Mucosa of rectum (tissue), 2 donors: Measurements from ENCODE around the gene CCN2.

Source experiments
- H3K27ac ChIP-seq, 2 donors: one replicate each; pipeline ENCODE4 v1.7.0; 2013; ENCODE audit warnings: inconsistent platforms in 2 of 2, low read depth in 2 of 2, low read length in 2 of 2
- H3K27me3 ChIP-seq, 2 donors: one replicate each; pipeline ENCODE4 v1.7.0; 2013; ENCODE audit warnings: low read length in 2 of 2; ENCODE audit not compliant: control insufficient read depth in 2 of 2, insufficient read depth in 2 of 2
- H3K36me3 ChIP-seq, 2 donors: one replicate each; pipeline ENCODE4 v1.7.0; 2013; ENCODE audit warnings: low read length in 2 of 2; ENCODE audit not compliant: control insufficient read depth in 2 of 2, insufficient read depth in 2 of 2
- H3K4me1 ChIP-seq, 2 donors: one replicate each; pipeline ENCODE4 v1.7.0; 2013; ENCODE audit warnings: low read length in 2 of 2, mild to moderate bottlenecking in 1 of 2; ENCODE audit not compliant: control insufficient read depth in 2 of 2, insufficient read depth in 2 of 2
- H3K4me3 ChIP-seq, 2 donors: one replicate each; pipeline ENCODE4 v1.7.0; 2013; ENCODE audit warnings: low read length in 2 of 2
- H3K9ac ChIP-seq, 2 donors: one replicate each; pipeline ENCODE4 v1.7.0; 2013; ENCODE audit warnings: low read length in 2 of 2, low read depth in 1 of 2, mild to moderate bottlenecking in 1 of 2
- H3K9me3 ChIP-seq, 2 donors: one replicate each; pipeline ENCODE4 v1.7.0; 2013; ENCODE audit warnings: low read length in 2 of 2; ENCODE audit not compliant: control insufficient read depth in 2 of 2
- donor health status: healthy.
- donor health status: Normal muscosa, but diverticular disease.

The CCN2 gene

DNA sequence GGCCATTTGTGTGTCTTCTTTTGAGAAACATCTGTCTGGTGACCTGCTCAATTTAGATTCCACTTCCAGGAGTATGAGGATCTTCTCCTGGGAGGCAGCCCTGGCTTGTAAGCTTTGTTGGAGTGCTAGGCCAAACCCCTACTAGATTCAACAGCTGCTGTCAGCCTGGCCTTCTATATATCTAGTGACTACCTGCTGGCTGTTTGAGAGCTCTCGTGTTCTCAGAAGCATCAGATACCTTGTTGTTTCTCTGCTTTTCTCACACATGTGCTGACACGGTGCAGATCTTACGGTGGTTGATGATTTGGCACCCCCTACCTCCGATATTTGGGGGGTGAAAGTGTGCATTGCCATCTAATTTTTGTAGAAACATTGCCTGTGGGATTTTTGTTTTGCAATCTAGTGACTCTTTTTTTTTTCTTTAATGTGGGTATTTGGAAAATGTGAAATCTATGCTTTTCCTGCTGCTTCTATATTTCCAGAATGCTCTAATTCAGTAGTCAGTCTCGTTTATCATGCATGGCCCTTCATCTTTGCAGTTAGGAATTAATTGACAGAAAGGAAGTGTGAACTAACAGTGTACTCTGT, 4.7 kb downstream of the CCN2 start:
- H3K36me3 ChIP-seq = peaks cover 0 to 7% of the 10 kb centered on the region in 2 donors
- no peak overlapping the region for H3K27ac ChIP-seq

DNA sequence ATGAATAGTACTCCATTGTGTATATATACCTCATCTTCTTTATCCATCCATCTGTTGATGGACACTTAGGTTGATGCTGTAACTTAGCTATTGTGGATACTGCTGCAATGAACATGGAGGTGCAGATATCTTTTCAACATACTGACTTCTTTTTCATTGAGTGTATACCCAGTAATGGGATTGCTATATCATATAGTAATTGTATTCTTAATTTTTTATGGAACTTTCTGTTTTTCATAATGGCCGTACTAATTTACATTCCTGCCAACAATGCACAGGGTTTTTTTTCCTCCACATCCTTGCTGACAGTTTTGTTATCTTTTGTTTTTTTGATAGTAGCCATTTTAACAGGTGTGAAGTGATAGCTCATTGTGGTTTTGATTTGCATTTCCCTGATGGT, 5.2 kb downstream of the CCN2 start:
- H3K4me1 ChIP-seq = peaks cover 4 to 10% of the 10 kb centered on the region in 2 donors
- H3K27me3 ChIP-seq = no peaks in the 10 kb centered on the region
- no peak overlapping the region for H3K4me3 ChIP-seq
- no peak overlapping the region for H3K9ac ChIP-seq
- no peaks in the 10 kb centered on the region for H3K9me3 ChIP-seq
- peaks cover 0 to 7% of the 10 kb centered on the region in 2 donors for H3K36me3 ChIP-seq
- no peak overlapping the region for H3K27ac ChIP-seq

More for the DNA sequence above, 4.7 kb downstream of the CCN2 start:
- H3K4me1 ChIP-seq = peaks cover 4 to 10% of the 10 kb centered on the region in 2 donors
- H3K9ac ChIP-seq = no peak overlapping the region
- H3K27me3 ChIP-seq = no peaks in the 10 kb centered on the region
- H3K9me3 ChIP-seq = no peaks in the 10 kb centered on the region
- H3K4me3 ChIP-seq = no peak overlapping the region

DNA sequence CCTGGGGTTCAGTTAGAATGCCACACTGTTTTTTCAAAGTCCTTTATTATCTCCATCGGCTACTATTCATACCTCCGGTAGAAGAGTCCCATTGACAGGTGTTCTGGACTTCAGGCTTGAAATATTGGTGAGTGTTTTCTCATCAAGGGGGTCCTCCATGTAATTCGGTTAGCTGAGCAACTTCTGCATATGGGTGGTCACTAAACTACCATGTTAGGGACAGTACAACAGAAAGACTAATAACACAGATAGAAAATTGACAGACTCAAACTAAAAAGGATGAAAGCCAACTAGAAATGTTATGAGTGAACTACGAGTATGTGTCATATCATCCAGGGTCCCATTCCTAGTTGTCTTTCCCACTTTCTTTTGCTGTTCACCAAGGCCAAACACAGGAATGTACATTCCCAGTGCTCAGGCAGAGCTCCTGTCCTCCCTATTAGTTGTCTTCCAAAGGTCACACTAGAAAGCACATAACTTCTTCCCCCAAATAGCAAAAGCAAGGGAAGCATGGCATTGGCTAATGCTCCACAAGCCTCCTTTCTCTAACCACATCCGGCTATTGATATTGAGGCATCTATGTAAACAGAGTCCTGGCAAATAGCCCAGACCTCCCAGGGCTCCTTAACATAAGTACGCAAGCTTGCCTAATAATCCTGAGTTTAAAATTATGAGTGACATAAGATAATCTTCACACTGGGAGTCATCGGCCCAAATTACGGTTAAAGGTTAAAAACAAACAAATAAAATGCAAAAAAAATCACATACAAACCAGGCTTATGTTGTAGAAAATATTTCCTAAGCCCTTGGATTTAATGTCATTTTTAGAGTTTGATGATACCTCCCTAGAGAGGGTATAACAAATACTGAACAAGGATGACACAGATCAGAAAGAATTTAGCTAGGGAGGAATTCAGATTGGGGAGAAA, 13.2 kb downstream of the CCN2 start:
- Histone ChIP-seq H3K27me3 (no peaks in the 10 kb centered on the region), H3K9me3 (no peaks in the 10 kb centered on the region), H3K27ac (no peak overlapping the region), H3K4me1 (no peaks in the 10 kb centered on the region), H3K9ac (no peak overlapping the region), H3K4me3 (no peak overlapping the region), H3K36me3 (no peaks in the 10 kb centered on the region)

DNA sequence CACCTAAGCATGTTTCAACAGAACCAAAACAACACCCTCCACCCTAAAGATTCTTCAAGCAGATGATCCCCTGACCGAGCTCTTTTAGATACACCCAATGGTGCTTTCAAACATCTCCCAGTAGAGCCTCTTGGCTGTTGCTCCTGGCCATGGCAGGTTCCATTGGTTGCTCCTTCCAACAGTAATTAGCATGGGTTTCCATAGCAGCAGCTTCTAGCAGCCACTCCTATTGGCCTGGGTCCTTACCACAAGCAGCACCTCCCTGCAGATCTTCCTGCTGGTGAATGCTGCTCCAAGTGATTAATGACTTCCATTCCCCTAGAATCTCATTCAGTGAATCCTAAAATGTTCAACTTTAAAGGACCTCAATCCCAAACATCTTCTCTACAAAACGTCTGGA, 13.9 kb downstream of the CCN2 start:
- Histone ChIP-seq H3K4me1 (no peaks in the 10 kb centered on the region), H3K9ac (no peak overlapping the region), H3K4me3 (no peak overlapping the region), H3K36me3 (no peaks in the 10 kb centered on the region), H3K27me3 (no peaks in the 10 kb centered on the region), H3K9me3 (no peaks in the 10 kb centered on the region), H3K27ac (no peak overlapping the region)

DNA sequence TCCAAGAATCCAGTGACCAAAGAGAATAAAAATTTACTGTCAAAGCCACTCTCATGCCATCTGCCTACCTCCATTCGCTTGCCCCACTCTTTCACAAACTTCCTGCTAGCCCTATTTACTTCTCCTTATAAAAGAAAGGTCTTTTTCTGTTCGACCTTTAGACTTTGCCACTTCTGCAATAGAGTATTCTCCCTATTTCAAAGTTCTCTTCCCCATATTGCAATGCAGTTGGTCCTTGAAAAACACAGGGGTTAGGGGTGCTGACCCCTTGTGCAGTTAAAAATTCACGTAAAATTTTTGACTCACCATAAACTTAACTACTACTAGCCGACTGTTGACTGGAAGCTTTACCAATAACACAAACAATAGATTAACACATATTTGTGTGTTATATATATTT, 15.0 kb downstream of the CCN2 start:
- no peak overlapping the region for H3K4me3 ChIP-seq
- no peak overlapping the region for H3K27ac ChIP-seq
- H3K36me3 ChIP-seq = no peaks in the 10 kb centered on the region
- H3K9me3 ChIP-seq = no peaks in the 10 kb centered on the region
- H3K27me3 ChIP-seq = no peaks in the 10 kb centered on the region
- no peak overlapping the region for H3K9ac ChIP-seq
- no peaks in the 10 kb centered on the region for H3K4me1 ChIP-seq

DNA sequence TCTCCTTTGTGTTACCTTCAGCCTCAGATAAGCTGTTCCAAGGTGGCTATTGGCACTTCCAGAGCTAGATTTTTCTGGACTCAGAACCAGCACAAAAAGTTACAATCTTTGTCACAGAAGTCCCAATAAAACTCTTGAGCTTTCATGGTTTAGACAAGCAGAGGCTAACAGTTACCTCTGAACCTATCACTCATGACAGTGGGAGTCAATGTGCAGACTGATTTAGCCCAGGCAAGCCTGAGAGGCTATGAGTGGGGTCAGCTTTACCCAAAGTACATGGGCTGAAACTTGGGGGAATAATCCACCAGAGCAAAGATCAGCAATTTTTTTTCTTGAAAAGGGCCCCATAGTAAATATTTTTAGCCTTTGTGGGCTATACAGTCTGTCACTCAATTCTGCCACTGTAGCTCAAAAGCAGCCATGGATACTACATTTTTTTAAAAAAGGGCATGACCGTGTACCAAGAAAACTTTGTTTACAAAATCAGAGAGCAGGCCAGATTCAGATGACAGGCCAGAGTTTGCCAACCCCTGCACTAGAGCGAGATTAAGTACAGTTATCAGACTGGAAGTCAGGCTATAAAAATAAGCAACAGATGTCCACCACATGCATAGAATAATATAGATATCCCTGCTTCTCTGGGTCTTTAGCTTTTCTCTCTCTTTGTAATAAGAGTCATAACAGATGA, 20.0 kb downstream of the CCN2 start:
- no peak overlapping the region for H3K9ac ChIP-seq
- H3K9me3 ChIP-seq = no peaks in the 10 kb centered on the region
- H3K27ac ChIP-seq = no peak overlapping the region
- H3K4me1 ChIP-seq = no peaks in the 10 kb centered on the region
- no peaks in the 10 kb centered on the region for H3K27me3 ChIP-seq
- H3K4me3 ChIP-seq = no peak overlapping the region
- H3K36me3 ChIP-seq = no peaks in the 10 kb centered on the region

DNA sequence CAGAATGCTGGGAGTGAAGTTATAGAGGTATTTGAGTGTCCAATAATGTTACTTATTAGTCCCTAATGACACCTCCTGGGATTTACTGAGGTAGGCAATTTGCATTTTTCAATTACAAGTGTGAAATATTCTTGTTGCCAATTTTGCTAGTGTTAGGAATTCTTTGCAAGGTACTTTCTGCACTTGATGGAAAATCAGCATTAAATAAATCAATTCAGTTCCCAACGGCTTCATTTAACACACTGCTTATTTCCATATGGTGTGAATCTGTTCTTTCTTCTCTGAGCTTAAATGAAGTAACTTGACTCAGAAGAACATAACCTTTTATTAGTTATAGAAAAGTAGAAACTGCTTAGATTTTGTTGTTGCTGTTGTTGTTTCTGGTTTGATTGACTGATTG, 21.2 kb downstream of the CCN2 start:
- Histone ChIP-seq H3K27ac (no peak overlapping the region), H3K4me1 (no peaks in the 10 kb centered on the region), H3K4me3 (no peak overlapping the region), H3K9ac (no peak overlapping the region), H3K9me3 (no peaks in the 10 kb centered on the region), H3K36me3 (no peaks in the 10 kb centered on the region), H3K27me3 (no peaks in the 10 kb centered on the region)

DNA sequence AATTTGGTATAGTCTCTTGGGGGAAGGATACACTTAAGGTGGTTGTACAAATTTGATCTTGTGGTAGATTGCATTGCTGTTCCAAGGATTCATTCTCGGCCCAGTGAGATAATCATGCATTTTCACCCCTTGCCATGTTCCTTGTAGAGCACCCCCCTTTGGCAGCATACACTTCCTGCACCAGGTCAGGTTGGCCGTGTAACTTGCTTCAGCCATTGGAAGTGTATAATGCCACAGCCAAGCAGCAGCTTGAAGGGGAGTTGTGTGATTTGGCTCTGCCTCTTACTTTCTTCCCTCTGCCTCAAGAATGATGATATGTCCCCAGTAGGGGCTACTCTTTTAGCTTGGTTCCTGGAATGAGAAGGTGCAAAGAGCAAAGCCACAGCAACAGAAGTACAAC, 21.9 kb downstream of the CCN2 start:
- H3K9me3 ChIP-seq = no peaks in the 10 kb centered on the region
- no peaks in the 10 kb centered on the region for H3K27me3 ChIP-seq
- H3K4me3 ChIP-seq = no peak overlapping the region

DNA sequence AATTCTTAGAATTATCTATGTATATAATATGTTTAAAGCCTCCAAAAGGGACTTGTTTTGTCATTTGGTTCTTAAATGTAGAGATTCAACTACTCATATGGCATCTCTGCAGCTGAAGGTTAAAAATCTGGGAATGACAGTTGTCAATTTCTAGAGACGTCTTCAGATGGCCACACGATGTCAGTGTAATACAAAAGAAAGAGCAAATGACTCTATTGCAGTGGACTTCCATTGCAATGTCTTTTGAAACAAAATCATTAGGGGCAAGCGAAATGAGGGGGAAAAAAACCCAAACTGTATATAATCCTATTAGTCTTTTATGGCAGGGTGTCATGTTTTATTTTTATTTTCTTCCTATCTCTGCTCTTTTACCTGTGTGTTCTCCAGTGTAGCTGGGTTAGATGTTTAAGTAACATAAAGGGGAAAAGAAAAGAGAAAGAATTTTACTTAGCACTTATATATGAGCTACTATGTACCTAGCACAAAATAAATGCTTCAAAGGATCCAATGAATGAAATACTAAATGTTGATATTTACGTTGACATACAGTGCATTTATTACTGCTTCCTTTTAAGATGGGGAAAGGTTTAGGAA, 26.2 kb downstream of the CCN2 start:
- Histone ChIP-seq H3K4me3 (no peak overlapping the region), H3K36me3 (no peaks in the 10 kb centered on the region), H3K27me3 (no peaks in the 10 kb centered on the region), H3K9ac (no peak overlapping the region), H3K4me1 (no peaks in the 10 kb centered on the region), H3K9me3 (peaks cover 2 to 3% of the 10 kb centered on the region in 2 donors), H3K27ac (no peak overlapping the region)

More for the DNA sequence above, 21.9 kb downstream of the CCN2 start:
- H3K9ac ChIP-seq = no peak overlapping the region
- no peak overlapping the region for H3K27ac ChIP-seq
- H3K4me1 ChIP-seq = no peaks in the 10 kb centered on the region
- H3K36me3 ChIP-seq = no peaks in the 10 kb centered on the region

DNA sequence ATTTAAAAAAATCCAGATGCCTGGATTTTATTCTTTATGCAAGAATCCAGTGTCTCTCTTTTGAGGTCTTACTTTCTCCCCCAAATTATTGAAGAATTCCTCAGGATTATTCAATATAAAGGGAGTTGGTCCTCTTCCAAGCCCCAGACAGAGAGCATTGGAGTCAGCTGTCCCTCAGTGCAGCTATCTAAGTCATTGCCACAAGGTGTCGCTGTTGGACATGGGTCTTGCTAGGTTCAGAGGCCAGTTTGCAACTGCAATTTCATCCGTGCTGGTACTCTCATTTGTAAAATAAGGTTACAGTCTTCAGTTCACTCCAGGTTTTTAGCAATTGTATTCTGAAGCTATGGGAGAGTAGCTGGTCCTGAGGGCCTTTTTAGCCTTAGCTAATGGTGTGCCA, 27.8 kb downstream of the CCN2 start:
- H3K9ac ChIP-seq = no peak overlapping the region
- H3K4me3 ChIP-seq = no peak overlapping the region
- peaks cover 2 to 3% of the 10 kb centered on the region in 2 donors for H3K9me3 ChIP-seq
- no peaks in the 10 kb centered on the region for H3K4me1 ChIP-seq
- no peaks in the 10 kb centered on the region for H3K36me3 ChIP-seq
- H3K27ac ChIP-seq = no peak overlapping the region
- H3K27me3 ChIP-seq = no peaks in the 10 kb centered on the region
